Muscle layer of colon (tissue), 2 donors: ENCODE data around the gene LCN2.
"Not testable (repeated sequence)": the region's sequence is repeated elsewhere in the genome, so short reads cannot be mapped to it uniquely, and the experiment has no call there.

Experiments
- H3K27ac ChIP-seq: one replicate; pipeline ENCODE4 v1.7.0; 2013; ENCODE audit warnings: low read depth, mild to moderate bottlenecking, low read length, moderate library complexity
- H3K27me3 ChIP-seq, 2 donors: one replicate each; pipeline ENCODE4 v1.7.0; 2013; ENCODE audit warnings: low read length in 2 of 2, mild to moderate bottlenecking in 2 of 2; ENCODE audit not compliant: insufficient read depth in 2 of 2, control insufficient read depth in 1 of 2
- H3K36me3 ChIP-seq: one replicate; pipeline ENCODE4 v1.7.0; 2013; ENCODE audit warnings: mild to moderate bottlenecking, low read length; ENCODE audit not compliant: insufficient read depth
- H3K4me1 ChIP-seq: one replicate; pipeline ENCODE4 v1.7.0; 2013; ENCODE audit warnings: mild to moderate bottlenecking, low read length; ENCODE audit not compliant: insufficient read depth
- H3K4me3 ChIP-seq, 2 donors: one replicate each; pipeline ENCODE4 v1.7.0; 2013; ENCODE audit warnings: low read length in 2 of 2, low read depth in 1 of 2, mild to moderate bottlenecking in 1 of 2, moderate library complexity in 1 of 2
- H3K9ac ChIP-seq: one replicate; pipeline ENCODE4 v1.7.0; 2013; ENCODE audit warnings: low read length
- H3K9me3 ChIP-seq: one replicate; pipeline ENCODE4 v1.7.0; 2013; ENCODE audit warnings: mild to moderate bottlenecking, low read length
- donor health status: abdominal sarcoma.
- donor health status: Adenocarcinoma of cecum.

LCN2 gene

DNA sequence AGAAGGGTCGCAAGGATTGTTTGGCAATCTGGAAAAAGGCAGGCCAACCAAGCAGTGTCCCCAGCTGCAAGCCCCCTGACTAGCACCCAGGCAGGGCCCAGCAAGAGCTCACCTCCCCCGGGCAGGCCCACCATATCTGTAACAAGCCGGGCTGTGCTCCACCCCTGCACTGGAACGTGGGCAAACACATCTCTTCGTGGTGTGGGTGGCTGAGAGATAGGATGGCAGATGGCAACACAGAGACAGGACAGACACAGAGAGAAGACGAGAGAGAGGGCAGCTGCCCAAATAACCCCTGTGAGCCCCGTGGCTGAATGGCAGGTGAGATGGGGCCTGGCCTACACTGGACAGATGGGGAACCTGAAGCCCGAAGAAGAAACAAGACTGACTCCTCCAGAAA is 20.2 kb downstream of the LCN2 start:
- Histone ChIP-seq H3K9me3 (no peaks in the 10 kb centered on the region), H3K36me3 (peaks cover 47% of the 10 kb centered on the region), H3K9ac (no peak overlapping the region), H3K27ac (no peak overlapping the region), H3K4me3 (no peak overlapping the region), H3K4me1 (no peaks in the 10 kb centered on the region), H3K27me3 (no peaks in the 10 kb centered on the region)

DNA sequence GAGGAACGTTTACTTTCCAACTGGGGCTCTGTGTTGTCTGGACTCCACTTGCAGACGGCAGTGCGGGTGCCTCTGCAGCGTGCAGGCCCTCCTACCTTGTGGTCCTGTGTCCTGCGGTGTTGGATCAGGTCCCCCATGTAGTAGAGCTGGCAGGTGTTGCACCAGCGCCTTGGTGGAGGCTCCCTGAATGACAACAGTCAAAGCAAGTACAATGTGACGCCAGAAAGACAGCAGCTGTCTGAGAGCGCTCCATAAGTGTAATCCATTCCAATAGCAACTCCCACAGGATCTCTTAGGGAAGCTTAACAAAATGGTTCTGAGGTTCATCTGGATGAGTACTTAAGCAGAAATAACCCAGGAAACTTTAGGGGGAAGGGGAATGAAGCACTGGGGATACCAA is 20.7 kb downstream of the LCN2 start:
- Histone ChIP-seq H3K9ac (no peak overlapping the region), H3K27ac (no peak overlapping the region), H3K4me3 (no peak overlapping the region), H3K9me3 (no peaks in the 10 kb centered on the region), H3K36me3 (peaks cover 49% of the 10 kb centered on the region), H3K4me1 (no peaks in the 10 kb centered on the region), H3K27me3 (no peaks in the 10 kb centered on the region)

DNA sequence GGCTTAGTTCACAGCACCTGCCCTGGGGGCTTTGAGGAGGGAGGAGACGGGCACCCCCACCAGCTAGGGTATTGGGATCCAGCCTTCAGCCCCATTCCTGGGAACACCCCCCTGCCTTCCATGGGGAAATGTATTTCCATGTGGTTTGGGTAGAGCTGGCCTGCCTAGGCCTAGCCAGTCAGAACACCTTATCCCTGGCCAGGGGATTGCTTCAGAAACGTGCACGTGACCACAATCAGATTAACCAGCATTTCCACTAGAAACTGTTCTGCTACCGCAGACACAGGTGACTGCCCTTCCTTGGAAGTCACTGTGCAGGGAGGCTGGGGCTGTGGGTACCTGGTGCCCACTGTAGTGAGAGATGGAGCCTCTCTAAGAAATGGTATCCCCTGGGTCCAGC is 24.8 kb downstream of the LCN2 start:
- Histone ChIP-seq H3K4me3 (no peak overlapping the region), H3K27me3 (no peaks in the 10 kb centered on the region), H3K4me1 (no peaks in the 10 kb centered on the region), H3K27ac (no peak overlapping the region), H3K9ac (no peak overlapping the region), H3K9me3 (no peaks in the 10 kb centered on the region), H3K36me3 (peaks cover 61% of the 10 kb centered on the region)

DNA sequence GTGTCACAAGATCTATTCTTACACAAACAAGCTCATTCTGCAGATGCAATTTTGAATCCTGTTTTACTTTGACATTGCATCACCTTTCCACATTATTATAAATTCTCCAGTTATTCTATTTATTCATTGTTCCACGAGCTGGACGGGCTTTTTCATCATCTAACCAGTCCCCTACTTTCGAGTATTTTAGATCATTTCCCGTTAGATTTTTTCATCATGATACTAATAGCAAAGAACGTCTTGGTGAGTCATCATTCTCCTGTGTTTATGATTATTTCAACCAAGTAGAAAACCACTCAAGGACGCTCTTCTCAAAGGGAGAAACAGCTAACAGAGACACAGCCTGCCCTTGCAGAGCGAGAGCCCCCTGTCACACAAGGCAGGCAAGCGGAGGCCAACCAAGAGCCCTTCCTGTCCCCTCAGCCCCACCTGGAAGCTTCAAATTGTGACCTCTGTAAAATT is 25.9 kb downstream of the LCN2 start:
- H3K4me1 ChIP-seq, result no peaks in the 10 kb centered on the region
- H3K4me3 ChIP-seq, result no peak overlapping the region
- H3K9ac ChIP-seq, result no peak overlapping the region
- peaks cover 61% of the 10 kb centered on the region for H3K36me3 ChIP-seq
- H3K27ac ChIP-seq, result no peak overlapping the region
- H3K27me3 ChIP-seq, result no peaks in the 10 kb centered on the region
- H3K9me3 ChIP-seq, result no peaks in the 10 kb centered on the region

DNA sequence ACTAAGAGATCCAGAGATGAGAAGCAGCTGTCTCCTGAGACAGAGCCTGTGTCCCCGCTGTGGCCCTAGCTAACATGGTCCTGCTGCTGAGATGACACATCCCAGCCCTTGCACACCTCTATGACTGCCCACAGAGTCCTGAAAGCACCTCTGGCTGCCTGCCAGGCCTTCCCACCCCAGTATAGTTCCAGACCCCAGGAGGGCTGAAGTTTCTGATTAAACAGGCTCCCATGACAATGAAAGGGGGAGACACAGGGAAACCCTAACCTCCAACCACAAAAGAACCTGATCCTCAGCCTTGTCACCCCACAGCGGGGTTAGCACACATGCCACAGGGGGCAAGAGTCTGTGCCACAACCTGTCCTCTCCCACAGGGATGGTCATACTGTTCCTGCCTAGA is 26.5 kb downstream of the LCN2 start:
- peaks cover 66% of the 10 kb centered on the region for H3K36me3 ChIP-seq
- H3K4me3 ChIP-seq, result no peak overlapping the region
- H3K27ac ChIP-seq, result no peak overlapping the region
- no peaks in the 10 kb centered on the region for H3K9me3 ChIP-seq
- H3K4me1 ChIP-seq, result no peaks in the 10 kb centered on the region
- H3K9ac ChIP-seq, result no peak overlapping the region
- H3K27me3 ChIP-seq, result no peaks in the 10 kb centered on the region

DNA sequence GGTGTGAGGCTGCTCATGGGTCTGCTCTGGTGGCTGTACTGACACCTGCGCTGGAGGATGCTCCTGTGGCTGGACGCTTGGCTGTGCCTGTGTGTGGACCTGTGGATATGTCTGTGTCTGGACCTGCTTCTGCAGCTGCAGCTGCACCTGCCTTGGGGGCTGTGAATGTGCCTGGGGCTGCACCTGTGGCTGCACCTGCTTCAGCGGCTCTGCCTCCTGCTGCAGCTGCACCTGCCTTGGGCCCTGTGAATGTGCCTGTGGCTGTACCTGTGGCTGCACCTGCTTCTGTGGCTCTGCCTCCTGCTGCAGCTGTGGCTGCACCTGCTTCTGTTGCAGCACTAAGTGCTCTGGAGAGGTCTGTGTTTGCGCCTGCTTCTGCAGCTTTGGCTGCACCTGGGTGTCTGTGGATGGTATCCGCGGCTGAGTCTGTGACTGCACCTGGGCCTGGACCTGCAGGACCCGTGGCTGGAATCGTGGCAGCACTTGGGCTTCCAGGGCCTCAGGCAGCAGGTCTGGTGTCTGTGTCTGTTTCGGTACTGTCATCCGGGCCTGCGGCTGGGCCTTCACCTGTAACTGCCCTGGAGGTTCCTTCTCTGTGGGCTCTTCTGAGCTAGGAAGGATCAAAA is 29.7 kb downstream of the LCN2 start:
- H3K9ac ChIP-seq, result no peak overlapping the region
- H3K36me3 ChIP-seq, result peaks cover 86% of the 10 kb centered on the region
- no peaks in the 10 kb centered on the region for H3K4me1 ChIP-seq
- no peak overlapping the region for H3K27ac ChIP-seq
- H3K9me3 ChIP-seq, result no peaks in the 10 kb centered on the region
- H3K4me3 ChIP-seq, result no peak overlapping the region
- no peaks in the 10 kb centered on the region for H3K27me3 ChIP-seq

DNA sequence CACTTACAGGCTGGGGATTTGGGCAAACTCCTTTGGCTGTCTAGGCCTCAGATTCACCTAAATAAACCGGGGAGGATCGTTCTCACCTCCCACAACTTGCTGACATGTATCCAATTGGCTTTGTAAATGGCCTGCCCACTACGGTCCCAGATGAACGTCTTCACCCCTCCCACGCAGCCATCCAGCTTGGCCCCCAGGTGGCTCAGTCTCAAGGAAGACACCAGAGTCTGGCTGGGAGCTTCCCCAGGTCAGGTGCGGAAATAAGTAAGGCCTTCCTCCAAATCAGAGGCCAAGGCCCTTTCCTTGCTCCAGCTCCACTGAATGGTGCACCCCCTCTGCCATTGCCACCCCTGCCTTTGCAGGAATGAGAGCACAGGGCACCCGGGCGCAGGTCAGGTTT is 30.7 kb downstream of the LCN2 start:
- H3K27ac ChIP-seq, result no peak overlapping the region
- H3K9ac ChIP-seq, result no peak overlapping the region
- H3K36me3 ChIP-seq, result peaks cover 78% of the 10 kb centered on the region
- no peak overlapping the region for H3K4me3 ChIP-seq
- H3K27me3 ChIP-seq, result no peaks in the 10 kb centered on the region
- H3K9me3 ChIP-seq, result no peaks in the 10 kb centered on the region
- no peaks in the 10 kb centered on the region for H3K4me1 ChIP-seq

DNA sequence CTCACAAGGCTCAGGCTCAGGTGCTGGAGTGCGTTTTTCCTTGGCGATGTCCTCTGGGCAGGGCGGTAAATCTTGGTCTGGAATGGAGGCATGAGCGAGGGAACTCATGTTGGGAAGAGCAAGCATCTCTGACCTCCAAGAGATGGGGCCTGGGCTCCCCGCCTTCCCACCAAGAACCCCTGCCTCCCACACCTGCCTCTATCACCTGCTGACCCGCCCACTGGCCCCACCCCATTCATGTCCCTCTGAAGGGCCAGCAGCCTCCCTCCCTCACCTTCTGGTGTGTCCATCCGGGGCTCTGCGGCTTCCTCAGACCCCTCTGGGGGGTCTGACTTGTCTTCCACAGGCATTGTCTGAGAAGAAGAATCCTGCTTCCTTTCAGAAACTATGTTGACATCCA is 31.2 kb downstream of the LCN2 start:
- Histone ChIP-seq H3K4me1 (no peaks in the 10 kb centered on the region), H3K27me3 (no peaks in the 10 kb centered on the region), H3K4me3 (no peak overlapping the region), H3K36me3 (peaks cover 78% of the 10 kb centered on the region), H3K9ac (no peak overlapping the region), H3K9me3 (no peaks in the 10 kb centered on the region), H3K27ac (no peak overlapping the region)

DNA sequence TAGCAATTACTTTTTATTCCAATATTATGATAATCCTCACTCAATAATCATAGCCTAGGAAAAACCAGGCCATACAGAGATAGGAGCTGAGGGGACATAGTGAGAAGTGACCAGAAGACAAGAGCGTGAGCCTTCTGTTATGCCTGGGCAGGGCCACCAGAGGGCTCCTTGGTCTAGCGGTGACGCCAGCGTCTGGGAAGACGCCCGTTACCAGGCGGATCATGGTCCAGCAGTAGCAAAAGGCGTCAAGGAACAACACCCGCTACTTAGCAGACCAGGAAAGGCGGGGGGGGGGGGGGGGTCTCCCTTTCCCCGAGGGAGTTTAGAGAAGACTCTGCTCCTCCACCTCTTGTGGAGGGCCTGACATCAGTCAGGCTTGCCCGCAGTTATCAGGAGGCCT is 32.2 kb downstream of the LCN2 start:
- peaks cover 74% of the 10 kb centered on the region for H3K36me3 ChIP-seq
- not testable (repeated sequence) for H3K4me3 ChIP-seq, H3K27ac ChIP-seq, H3K27me3 ChIP-seq, H3K9me3 ChIP-seq, H3K9ac ChIP-seq, H3K4me1 ChIP-seq

DNA sequence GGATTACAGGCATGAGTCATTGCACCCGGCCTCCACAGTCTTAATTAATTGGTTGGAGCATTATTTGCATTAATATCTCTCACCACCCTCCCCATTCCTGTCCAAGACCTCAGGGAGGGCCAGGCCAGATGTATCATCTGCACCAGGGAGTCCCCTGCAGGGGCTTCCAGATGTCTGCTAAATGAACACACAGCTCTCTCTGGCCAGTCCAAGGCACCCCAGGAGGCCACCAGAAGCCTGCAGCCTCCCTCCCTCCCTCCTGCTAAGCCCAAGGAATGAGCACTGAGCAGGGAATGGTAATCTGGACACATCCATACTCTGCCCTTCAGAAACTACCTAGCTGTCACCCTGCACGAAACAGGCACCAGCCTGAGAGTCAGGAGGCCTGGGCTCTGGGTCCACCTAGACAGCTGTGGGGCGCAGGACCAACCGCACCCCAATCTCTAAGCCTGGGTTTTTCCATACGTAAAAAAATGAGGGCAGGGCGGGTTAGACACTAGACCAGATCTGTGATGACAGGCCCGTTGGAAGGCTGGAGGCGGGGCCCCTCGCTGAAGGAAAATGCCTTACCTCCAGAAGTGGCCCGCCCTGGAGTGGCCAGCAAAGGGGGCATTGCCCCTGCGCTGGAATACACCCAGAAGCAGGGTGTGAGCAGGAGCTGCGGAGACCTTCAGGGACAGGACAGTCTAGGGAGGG is 33.8 kb downstream of the LCN2 start:
- no peak overlapping the region for H3K27ac ChIP-seq
- peaks cover under 1% of the 10 kb centered on the region for H3K4me1 ChIP-seq
- H3K36me3 ChIP-seq, result peaks cover 67% of the 10 kb centered on the region

DNA sequence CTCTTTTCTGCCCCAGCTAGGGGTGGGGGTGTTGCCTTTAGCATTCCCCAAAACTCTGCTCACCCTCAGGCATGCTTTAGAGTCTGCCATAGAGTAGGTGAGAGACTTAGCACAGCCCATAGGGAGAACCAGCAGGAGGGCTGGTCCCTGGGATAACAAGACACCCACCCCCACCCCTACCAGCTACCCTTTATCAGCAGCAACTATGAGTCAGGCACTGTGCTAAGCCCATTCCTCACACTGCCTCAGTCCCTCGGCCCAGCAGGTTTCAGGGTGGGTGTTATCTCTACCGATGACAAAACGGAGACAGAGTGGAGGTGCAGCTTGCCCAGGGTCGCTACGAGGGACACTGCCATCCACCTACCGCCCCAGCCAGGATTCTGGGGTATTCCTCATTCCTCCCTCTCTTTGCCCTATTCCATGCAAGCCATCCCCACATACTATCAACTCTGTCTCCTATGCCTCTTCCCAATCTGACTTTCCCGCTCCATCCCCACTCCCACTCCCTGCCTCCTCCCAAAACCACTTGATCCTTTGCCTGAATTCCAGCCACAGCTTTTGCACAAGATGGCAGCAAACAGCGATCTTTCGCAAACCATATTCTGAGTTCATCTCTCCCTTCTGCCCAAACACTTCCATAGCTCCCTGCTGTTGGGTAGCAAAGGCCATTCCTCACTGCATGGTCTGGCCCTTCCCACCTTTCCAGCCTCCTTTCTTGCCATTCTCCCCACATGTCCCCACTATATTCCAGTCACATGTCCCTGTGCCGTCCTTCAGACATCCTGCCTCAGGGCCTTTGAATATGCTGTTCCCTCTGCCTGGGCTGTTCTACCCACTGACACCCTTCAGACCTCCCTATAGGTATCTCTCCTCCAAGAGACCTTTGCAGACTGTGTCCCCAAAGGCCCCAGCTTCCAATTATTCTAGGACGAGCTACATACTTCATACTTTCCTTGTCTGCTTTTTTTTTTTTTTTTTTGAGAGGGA is 37.0 kb downstream of the LCN2 start:
- Histone ChIP-seq H3K4me1 (peaks cover 19% of the 10 kb centered on the region), H3K9me3 (no peaks in the 10 kb centered on the region), H3K27ac (no peak overlapping the region), H3K9ac (no peak overlapping the region), H3K36me3 (peaks cover 52% of the 10 kb centered on the region), H3K4me3 (no peak overlapping the region), H3K27me3 (no peaks in the 10 kb centered on the region)

More for the DNA sequence above, 33.8 kb downstream of the LCN2 start:
- no peak overlapping the region for H3K9ac ChIP-seq
- H3K4me3 ChIP-seq, result no peak overlapping the region
- no peaks in the 10 kb centered on the region for H3K9me3 ChIP-seq
- H3K27me3 ChIP-seq, result no peaks in the 10 kb centered on the region
